MM.1S (cell line): Measurements from ENCODE around the gene PNMA5.

Source experiments
- DNase-seq: peaks from one replicate; pipeline ENCODE4 v3.0.0-alpha.2; 2015
- H2AFZ ChIP-seq: fragments of 300-600 bp; sonication (generic); 2 replicates; pipeline ENCODE4 v1.6.0; 2016; ENCODE audit warnings: antibody characterized with exemption, low read length
- H3F3A ChIP-seq: fragments of 300-600 bp; sonication (generic); 2 replicates; pipeline ENCODE4 v1.6.1; 2016; ENCODE audit warnings: mild to moderate bottlenecking, antibody characterized with exemption, low read length, moderate library complexity, mixed read lengths; ENCODE audit not compliant: insufficient read depth
- H3K27ac ChIP-seq: fragments of 300-600 bp; sonication (generic); 2 replicates; pipeline ENCODE4 v1.5.1; 2016; ENCODE audit warnings: mild to moderate bottlenecking, low read length
- H3K27me3 ChIP-seq: fragments of 300-600 bp; sonication (generic); replicated peaks from 2 replicates; pipeline ENCODE4 v1.6.0; 2016; ENCODE audit warnings: low read length; ENCODE audit not compliant: insufficient read depth
- H3K36me3 ChIP-seq: fragments of 300-600 bp; sonication (generic); replicated peaks from 2 replicates; pipeline ENCODE4 v1.6.1; 2016; ENCODE audit warnings: mild to moderate bottlenecking, low read length, mixed read lengths; ENCODE audit not compliant: insufficient read depth
- H3K4me1 ChIP-seq: fragments of 300-600 bp; sonication (generic); 2 replicates; pipeline ENCODE4 v1.6.1; 2016; ENCODE audit warnings: low read length, mixed read lengths
- H3K4me2 ChIP-seq: fragments of 300-600 bp; sonication (generic); 2 replicates; pipeline ENCODE4 v1.6.0; 2016; ENCODE audit warnings: low read depth, low read length
- H3K4me3 ChIP-seq: fragments of 300-600 bp; sonication (generic); 2 replicates; pipeline ENCODE4 v1.5.1; 2016; ENCODE audit warnings: low read length, mixed read lengths
- H3K79me2 ChIP-seq: fragments of 300-600 bp; sonication (generic); 2 replicates; pipeline ENCODE4 v1.6.1; 2016; ENCODE audit warnings: mixed run types, low read length, mixed read lengths
- H3K9ac ChIP-seq: fragments of 300-600 bp; sonication (generic); 2 replicates; pipeline ENCODE4 v1.6.1; 2016; ENCODE audit warnings: low read length, mixed read lengths
- H3K9me2 ChIP-seq: fragments of 300-600 bp; sonication (generic); replicated peaks from 2 replicates; pipeline ENCODE4 v1.6.1; 2016; ENCODE audit warnings: mild to moderate bottlenecking, low read length, mixed read lengths; ENCODE audit not compliant: insufficient read depth
- H3K9me3 ChIP-seq: fragments of 300-600 bp; sonication (generic); replicated peaks from 2 replicates; pipeline ENCODE4 v1.6.1; 2016; ENCODE audit warnings: mild to moderate bottlenecking, low read length, mixed read lengths; ENCODE audit not compliant: insufficient read depth
- H4K20me1 ChIP-seq: fragments of 300-600 bp; sonication (generic); 2 replicates; pipeline ENCODE4 v1.6.1; 2016; ENCODE audit warnings: mild to moderate bottlenecking, low read length, moderate library complexity, mixed read lengths; ENCODE audit not compliant: insufficient read depth
- CTCF ChIP-seq: fragments of 300-600 bp; sonication (generic); IDR thresholded peaks from 2 replicates; pipeline ENCODE4 v1.5.1; 2016; ENCODE audit warnings: antibody characterized with exemption, low read length, mixed read lengths
- EZH2 ChIP-seq: fragments of 300-600 bp; sonication (generic); optimal IDR thresholded peaks from 2 replicates; pipeline ENCODE3; 2017; ENCODE audit warnings: low read depth, mild to moderate bottlenecking, antibody characterized with exemption, low read length, mixed read lengths
- EZH2phosphoT487 ChIP-seq: fragments of 300-600 bp; sonication (generic); IDR thresholded peaks from 2 replicates; pipeline ENCODE4 v1.6.1; 2018; ENCODE audit warnings: antibody characterized with exemption, low read length

Gene PNMA5

GRCh38 chrX:152942077-152942442 is 51.9 kb downstream of the PNMA5 start:
- no peak for DNase-seq
- no peak for TF ChIP-seq EZH2
- TF ChIP-seq CTCF: no peak
- TF ChIP-seq EZH2phosphoT487: no peak
- H2AFZ ChIP-seq: peak overlapping the region; percentile 93

GRCh38 chrX:152941328-152942076 is 52.4 kb downstream of the PNMA5 start:
- peak overlapping the region; percentile 90 for H3K4me2 ChIP-seq
- H3K27ac ChIP-seq: no peak overlapping the region
- no peak for TF ChIP-seq EZH2phosphoT487
- TF ChIP-seq CTCF: peak; percentile 67
- no peak for TF ChIP-seq EZH2
- H3K36me3 ChIP-seq: no peaks in the 10 kb centered on the region
- peak overlapping the region; percentile 93 for H2AFZ ChIP-seq
- H3K9ac ChIP-seq: peak overlapping the region; percentile 64; the same call in 1 of the 2 replicates
- no peaks in the 10 kb centered on the region for H3K79me2 ChIP-seq
- peak overlapping the region; percentile 76 for H3K4me3 ChIP-seq
- peak; percentile 92 for DNase-seq
- no peaks in the 10 kb centered on the region for H3K9me3 ChIP-seq
- no peaks in the 10 kb centered on the region for H3K9me2 ChIP-seq
- H3K27me3 ChIP-seq: no peaks in the 10 kb centered on the region
- no peaks in the 10 kb centered on the region for H4K20me1 ChIP-seq
- no peaks in the 10 kb centered on the region for H3K4me1 ChIP-seq
- H3F3A ChIP-seq: no peaks in the 10 kb centered on the region

More at GRCh38 chrX:152942077-152942442, 51.9 kb downstream of the PNMA5 start:
- Histone ChIP-seq H3K9me2 (no peaks in the 10 kb centered on the region), H3K9me3 (no peaks in the 10 kb centered on the region), H3K27ac (no peak overlapping the region), H3K4me3 (peak overlapping the region; percentile 62), H3K9ac (peak overlapping the region; percentile 64; the same call in 1 of the 2 replicates), H3K4me1 (no peaks in the 10 kb centered on the region), H3K79me2 (no peaks in the 10 kb centered on the region), H3K36me3 (no peaks in the 10 kb centered on the region), H3K4me2 (peak overlapping the region; percentile 90), H4K20me1 (no peaks in the 10 kb centered on the region), H3K27me3 (no peaks in the 10 kb centered on the region), H3F3A (no peaks in the 10 kb centered on the region)
